ENCODE data around the gene EXD3. TPM values are rescaled to one million over a fixed set of nuclear protein-coding genes. Genes with fewer than 3 reads are reported as not detected.

The EXD3 gene
- total and polyA plus RNA-seq, 2 of the 13 experiments (the other 11 are each of a cell fraction or from before 2014, with no cell fraction given) = 2.7 to 4.8 TPM

DNA sequence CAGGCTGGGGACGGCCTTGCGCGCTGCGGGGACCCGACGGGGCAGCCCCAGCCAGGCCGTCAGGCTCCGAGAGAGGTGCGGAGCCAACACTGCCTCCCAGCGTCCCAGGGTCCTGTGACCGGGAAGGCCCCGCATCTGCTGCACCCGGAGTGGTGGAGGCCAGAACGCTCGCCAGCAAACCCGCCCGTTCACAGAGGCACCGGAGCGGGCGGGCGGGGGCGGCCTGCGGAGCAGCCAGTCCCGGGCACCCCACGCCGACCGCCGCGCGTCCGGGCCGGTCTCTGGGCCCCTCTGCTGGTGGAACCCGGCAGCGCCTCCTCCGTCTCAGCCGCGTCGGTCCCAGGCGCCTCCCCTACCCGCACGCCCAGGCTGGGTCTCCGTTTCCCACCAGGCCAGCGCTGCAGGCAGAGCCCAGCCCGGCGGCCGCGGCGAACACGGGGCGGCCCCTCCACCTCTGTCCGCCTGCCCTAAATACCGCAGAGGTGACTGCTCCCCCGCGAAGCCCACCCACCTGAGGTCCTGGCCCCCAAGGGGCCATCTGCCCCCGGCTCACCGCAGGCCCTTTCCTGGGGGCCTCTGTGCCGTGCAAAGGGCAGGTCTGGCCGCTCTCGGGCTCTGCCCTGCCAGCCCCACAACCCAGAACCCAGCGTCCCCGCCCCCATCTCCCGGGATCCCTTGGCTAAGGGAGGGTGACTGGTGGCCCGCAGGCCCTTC lies 15.9 kb downstream of the EXD3 start (continued):
- TF ChIP-seq, protein P1, sequence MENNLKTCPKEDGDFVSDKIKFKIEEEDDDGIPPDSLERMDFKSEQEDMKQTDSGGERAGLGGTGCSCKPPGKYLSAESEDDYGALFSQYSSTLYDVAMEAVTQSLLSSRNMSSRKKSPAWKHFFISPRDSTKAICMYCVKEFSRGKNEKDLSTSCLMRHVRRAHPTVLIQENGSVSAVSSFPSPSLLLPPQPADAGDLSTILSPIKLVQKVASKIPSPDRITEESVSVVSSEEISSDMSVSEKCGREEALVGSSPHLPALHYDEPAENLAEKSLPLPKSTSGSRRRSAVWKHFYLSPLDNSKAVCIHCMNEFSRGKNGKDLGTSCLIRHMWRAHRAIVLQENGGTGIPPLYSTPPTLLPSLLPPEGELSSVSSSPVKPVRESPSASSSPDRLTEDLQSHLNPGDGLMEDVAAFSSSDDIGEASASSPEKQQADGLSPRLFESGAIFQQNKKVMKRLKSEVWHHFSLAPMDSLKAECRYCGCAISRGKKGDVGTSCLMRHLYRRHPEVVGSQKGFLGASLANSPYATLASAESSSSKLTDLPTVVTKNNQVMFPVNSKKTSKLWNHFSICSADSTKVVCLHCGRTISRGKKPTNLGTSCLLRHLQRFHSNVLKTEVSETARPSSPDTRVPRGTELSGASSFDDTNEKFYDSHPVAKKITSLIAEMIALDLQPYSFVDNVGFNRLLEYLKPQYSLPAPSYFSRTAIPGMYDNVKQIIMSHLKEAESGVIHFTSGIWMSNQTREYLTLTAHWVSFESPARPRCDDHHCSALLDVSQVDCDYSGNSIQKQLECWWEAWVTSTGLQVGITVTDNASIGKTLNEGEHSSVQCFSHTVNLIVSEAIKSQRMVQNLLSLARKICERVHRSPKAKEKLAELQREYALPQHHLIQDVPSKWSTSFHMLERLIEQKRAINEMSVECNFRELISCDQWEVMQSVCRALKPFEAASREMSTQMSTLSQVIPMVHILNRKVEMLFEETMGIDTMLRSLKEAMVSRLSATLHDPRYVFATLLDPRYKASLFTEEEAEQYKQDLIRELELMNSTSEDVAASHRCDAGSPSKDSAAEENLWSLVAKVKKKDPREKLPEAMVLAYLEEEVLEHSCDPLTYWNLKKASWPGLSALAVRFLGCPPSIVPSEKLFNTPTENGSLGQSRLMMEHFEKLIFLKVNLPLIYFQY (CRISPR knock-in tag; IDR thresholded peaks at IDR 0.05; ENCODE audit: borderline replicate concordance) = peak; percentile 20; the same call in 1 of the 2 replicates
- TF ChIP-seq SIN3A (IDR thresholded peaks at IDR 0.05; ENCODE audit: borderline replicate concordance, low read depth, low read length) = no peak
- TF ChIP-seq ZNF136 (CRISPR knock-in tag; IDR thresholded peaks at IDR 0.05; ENCODE audit: low read depth) = no peak
- TF ChIP-seq, protein P2, sequence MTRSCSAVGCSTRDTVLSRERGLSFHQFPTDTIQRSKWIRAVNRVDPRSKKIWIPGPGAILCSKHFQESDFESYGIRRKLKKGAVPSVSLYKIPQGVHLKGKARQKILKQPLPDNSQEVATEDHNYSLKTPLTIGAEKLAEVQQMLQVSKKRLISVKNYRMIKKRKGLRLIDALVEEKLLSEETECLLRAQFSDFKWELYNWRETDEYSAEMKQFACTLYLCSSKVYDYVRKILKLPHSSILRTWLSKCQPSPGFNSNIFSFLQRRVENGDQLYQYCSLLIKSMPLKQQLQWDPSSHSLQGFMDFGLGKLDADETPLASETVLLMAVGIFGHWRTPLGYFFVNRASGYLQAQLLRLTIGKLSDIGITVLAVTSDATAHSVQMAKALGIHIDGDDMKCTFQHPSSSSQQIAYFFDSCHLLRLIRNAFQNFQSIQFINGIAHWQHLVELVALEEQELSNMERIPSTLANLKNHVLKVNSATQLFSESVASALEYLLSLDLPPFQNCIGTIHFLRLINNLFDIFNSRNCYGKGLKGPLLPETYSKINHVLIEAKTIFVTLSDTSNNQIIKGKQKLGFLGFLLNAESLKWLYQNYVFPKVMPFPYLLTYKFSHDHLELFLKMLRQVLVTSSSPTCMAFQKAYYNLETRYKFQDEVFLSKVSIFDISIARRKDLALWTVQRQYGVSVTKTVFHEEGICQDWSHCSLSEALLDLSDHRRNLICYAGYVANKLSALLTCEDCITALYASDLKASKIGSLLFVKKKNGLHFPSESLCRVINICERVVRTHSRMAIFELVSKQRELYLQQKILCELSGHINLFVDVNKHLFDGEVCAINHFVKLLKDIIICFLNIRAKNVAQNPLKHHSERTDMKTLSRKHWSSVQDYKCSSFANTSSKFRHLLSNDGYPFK (CRISPR knock-in tag; IDR thresholded peaks at IDR 0.05; ENCODE audit: borderline replicate concordance) = no peak
- TF ChIP-seq SP140L (CRISPR knock-in tag; IDR thresholded peaks at IDR 0.05; ENCODE audit: borderline replicate concordance) = no peak
- TF ChIP-seq, protein P3, sequence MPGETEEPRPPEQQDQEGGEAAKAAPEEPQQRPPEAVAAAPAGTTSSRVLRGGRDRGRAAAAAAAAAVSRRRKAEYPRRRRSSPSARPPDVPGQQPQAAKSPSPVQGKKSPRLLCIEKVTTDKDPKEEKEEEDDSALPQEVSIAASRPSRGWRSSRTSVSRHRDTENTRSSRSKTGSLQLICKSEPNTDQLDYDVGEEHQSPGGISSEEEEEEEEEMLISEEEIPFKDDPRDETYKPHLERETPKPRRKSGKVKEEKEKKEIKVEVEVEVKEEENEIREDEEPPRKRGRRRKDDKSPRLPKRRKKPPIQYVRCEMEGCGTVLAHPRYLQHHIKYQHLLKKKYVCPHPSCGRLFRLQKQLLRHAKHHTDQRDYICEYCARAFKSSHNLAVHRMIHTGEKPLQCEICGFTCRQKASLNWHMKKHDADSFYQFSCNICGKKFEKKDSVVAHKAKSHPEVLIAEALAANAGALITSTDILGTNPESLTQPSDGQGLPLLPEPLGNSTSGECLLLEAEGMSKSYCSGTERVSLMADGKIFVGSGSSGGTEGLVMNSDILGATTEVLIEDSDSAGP (CRISPR knock-in tag; IDR thresholded peaks at IDR 0.05; ENCODE audit: borderline replicate concordance) = peak; percentile 68; the same call in 1 of the 2 replicates
- peak; percentile 42 for TF ChIP-seq SRSF1 (optimal IDR thresholded peaks at IDR 0.05; ENCODE audit: low read depth, low read length)
- 0 out of 2 replicates have a peak, but pooled peaks have one; percentile 67 for TF ChIP-seq ZNF34 (CRISPR knock-in tag; IDR thresholded peaks at IDR 0.05; ENCODE audit: borderline replicate concordance)
- TF ChIP-seq, protein P4, sequence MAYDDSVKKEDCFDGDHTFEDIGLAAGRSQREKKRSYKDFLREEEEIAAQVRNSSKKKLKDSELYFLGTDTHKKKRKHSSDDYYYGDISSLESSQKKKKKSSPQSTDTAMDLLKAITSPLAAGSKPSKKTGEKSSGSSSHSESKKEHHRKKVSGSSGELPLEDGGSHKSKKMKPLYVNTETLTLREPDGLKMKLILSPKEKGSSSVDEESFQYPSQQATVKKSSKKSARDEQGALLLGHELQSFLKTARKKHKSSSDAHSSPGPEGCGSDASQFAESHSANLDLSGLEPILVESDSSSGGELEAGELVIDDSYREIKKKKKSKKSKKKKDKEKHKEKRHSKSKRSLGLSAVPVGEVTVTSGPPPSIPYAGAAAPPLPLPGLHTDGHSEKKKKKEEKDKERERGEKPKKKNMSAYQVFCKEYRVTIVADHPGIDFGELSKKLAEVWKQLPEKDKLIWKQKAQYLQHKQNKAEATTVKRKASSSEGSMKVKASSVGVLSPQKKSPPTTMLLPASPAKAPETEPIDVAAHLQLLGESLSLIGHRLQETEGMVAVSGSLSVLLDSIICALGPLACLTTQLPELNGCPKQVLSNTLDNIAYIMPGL (CRISPR knock-in tag; IDR thresholded peaks at IDR 0.05; ENCODE audit: borderline replicate concordance in 1 of 2, low read depth in 1 of 2) = peak; percentile 43 to 80; a peak in 3 of 4 replicates
- TF ChIP-seq, protein P5, sequence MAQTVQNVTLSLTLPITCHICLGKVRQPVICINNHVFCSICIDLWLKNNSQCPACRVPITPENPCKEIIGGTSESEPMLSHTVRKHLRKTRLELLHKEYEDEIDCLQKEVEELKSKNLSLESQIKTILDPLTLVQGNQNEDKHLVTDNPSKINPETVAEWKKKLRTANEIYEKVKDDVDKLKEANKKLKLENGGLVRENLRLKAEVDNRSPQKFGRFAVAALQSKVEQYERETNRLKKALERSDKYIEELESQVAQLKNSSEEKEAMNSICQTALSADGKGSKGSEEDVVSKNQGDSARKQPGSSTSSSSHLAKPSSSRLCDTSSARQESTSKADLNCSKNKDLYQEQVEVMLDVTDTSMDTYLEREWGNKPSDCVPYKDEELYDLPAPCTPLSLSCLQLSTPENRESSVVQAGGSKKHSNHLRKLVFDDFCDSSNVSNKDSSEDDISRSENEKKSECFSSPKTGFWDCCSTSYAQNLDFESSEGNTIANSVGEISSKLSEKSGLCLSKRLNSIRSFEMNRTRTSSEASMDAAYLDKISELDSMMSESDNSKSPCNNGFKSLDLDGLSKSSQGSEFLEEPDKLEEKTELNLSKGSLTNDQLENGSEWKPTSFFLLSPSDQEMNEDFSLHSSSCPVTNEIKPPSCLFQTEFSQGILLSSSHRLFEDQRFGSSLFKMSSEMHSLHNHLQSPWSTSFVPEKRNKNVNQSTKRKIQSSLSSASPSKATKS (CRISPR knock-in tag; IDR thresholded peaks at IDR 0.05) = no peak
- TF ChIP-seq MYC (CRISPR knock-in tag; IDR thresholded peaks at IDR 0.05; ENCODE audit: borderline replicate concordance) = peak; percentile 57; the same call in 1 of the 2 replicates
- TF ChIP-seq BRD4 (CRISPR knock-in tag; IDR thresholded peaks at IDR 0.05) = peak; percentile 22; the same call in 1 of the 2 replicates
